GM10847 (cell line): ENCODE results near the gene BCOR.

Experiments
- POLR2A ChIP-seq: IDR thresholded peaks from 2 replicates; pipeline ENCODE4 v1.6.1; 2011; ENCODE audit not compliant: insufficient read length; ENCODE audit errors: extremely low read depth

Gene BCOR

GRCh38 chrX:40056420-40056819 is 41.3 kb downstream of the BCOR start:
- no peak for TF ChIP-seq POLR2A

- TF ChIP-seq POLR2A = no peak
Observed at GRCh38 chrX:40055495-40055894, 42.3 kb downstream of the BCOR start.

DNA sequence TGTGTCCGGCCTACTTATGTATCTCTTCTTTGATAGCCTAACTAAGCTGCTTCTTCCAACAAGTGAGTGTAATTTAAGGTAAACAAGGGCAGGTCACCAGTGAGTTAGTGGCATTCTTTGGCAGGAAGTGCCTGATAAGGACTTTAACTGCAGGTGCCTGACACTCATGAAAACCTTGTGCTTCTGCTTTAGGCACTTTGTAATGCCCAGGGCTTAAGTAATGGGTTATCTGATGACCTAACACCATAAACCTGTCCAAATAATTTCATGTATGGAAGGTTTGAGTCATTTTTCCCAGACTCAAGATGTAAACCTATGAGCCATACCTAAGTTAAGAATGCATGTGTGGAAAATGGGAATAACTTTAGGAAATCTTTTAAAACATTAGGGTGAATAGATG is 43.0 kb downstream of the BCOR start:
- no peak for TF ChIP-seq POLR2A

- TF ChIP-seq POLR2A = no peak
Observed at GRCh38 chrX:40050532-40050931, 47.2 kb downstream of the BCOR start.

DNA sequence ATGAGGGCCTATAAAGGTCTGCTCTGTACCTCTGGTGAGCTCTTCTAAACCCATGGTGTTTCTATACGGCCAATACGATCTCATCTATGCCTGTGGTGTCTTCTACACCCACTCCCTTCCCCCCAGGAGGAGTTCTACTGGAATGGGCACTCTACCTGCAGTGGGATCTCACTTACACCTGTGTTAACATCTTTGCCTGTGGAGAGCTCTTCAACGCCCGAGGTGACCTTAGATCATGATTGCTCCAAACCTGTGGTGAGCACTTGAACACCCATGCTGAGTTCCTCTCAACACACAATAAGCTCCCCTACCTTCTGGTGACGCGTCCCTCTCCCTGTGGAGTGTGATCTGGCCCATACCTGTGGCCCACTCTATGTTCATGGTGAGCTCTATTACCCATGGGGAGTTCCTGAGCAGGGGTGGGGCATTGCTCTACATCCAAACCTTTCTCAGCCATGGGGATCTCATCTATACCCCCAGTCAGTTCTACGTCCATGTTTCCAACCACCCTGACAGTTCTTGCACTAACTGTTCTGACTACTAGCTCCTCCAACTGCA is 48.6 kb downstream of the BCOR start:
- TF ChIP-seq POLR2A = no peak

- no peak for TF ChIP-seq POLR2A
Observed at GRCh38 chrX:40047485-40047884, 50.3 kb downstream of the BCOR start.

GRCh38 chrX:40043895-40044294 is 53.9 kb downstream of the BCOR start:
- TF ChIP-seq POLR2A = no peak

- TF ChIP-seq POLR2A = no peak
Observed at GRCh38 chrX:40041915-40042314, 55.8 kb downstream of the BCOR start.

- TF ChIP-seq POLR2A = no peak
Observed at GRCh38 chrX:40040686-40041461, 56.9 kb downstream of the BCOR start.

DNA sequence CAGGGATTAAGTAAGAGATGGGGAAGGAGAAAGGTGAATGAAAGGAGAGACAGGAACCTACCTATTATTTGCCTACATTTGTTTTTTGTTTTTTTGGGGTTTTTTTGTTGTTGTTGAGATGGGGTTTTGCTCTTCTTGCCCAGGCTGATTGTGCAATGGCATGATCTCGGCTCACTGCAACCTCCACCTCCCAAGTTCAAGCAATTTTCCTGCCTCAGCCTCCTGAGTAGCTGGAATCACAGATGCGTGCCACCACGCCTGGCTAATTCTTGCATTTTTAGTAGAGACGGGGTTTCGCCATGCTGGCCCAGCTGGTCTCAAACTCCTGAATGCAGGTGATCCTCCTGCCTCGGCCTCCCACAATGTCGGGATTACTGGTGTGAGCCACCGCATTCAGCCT is 57.9 kb downstream of the BCOR start:
- no peak for TF ChIP-seq POLR2A

DNA sequence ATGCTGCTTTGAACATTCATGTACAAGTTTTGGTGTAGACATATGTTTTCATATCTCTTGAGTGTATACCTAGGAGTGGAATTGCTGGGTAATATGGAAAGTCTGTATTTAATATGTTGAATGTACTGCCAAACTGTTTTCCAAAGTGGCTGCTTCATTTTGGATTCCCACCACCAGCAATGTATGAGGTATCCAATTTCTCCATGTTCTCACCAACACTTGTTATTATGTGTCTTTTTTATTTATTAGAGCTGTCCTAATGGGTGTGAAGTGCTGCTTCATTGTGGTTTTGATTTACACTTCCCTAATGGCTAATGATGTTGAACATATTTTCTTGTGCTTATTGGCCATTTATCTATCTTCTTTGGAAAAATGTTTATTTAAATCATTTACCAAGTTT is 60.4 kb downstream of the BCOR start:
- TF ChIP-seq POLR2A = no peak

- no peak for TF ChIP-seq POLR2A
Observed at GRCh38 chrX:40035726-40036125, 62.0 kb downstream of the BCOR start.

GRCh38 chrX:40031911-40032310 is 65.8 kb downstream of the BCOR start:
- TF ChIP-seq POLR2A = no peak

GRCh38 chrX:40030205-40030604 is 67.6 kb downstream of the BCOR start:
- no peak for TF ChIP-seq POLR2A

DNA sequence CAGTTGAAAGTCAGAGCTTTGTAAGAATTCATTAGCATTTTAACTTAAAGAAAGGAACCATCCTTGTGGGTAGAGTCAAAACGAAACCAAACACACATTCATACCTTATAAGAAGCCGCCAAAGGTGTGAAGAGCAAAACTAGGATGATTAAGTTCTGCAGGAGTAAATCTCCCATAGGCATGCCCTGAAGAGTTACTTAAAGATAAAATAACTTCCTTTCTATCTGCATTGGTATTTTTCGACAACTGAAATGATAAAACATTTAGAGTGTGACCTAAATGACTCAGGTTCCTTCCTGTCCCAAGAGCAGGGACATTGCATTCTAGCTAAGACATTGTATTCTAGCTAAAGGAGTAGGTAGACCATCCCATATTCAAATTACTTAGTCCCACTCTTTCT is 75.3 kb downstream of the BCOR start:
- no peak for TF ChIP-seq POLR2A

DNA sequence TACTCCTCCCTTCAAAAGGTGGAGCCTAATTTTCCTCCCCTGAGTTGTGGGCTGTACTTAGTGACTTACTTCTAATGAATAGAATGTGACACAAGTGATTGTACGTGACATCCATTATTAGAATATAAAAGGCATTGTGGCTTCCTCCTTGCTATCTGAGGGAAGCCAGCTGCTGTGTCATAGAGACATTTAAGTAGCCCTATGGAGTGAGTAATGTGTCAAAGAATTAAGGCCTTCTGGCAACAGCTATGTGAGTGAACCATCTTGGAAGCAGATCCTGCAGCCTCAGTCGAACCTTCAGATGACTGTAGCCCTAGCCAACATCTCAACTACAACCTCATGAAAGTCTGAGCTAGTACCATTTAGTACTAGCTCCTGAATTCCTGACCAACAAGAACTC is 76.1 kb downstream of the BCOR start:
- TF ChIP-seq POLR2A = no peak

DNA sequence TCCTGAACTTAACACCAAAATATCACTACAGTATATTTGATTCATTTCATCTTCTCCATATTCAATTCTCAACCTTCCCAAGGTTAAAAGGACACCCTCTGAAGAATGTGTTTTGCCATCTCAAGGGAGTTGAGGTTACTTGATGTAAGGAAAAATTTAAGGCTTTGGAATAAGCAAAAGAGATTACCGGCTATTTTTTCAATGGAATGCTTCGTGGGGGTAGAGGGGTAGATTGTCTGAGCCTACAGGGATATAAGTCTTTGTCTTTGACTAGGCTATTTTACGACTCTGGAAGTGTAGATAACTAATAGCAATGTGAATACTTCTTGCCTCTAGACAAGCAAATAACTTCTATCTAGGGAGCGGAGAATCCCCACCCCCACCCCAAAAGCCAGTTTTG is 78.2 kb downstream of the BCOR start:
- no peak for TF ChIP-seq POLR2A
